GM19467 (cell line): Measurements from ENCODE around the gene FAM98B.

Experiments
- ATAC-seq: cut with Tn5 transposase; IDR thresholded peaks from one replicate; pipeline ENCODE4 v1.9.1; 2021; ENCODE audit warnings: mild to moderate bottlenecking, moderate library complexity; ENCODE audit not compliant: unreplicated experiment

Gene FAM98B

DNA sequence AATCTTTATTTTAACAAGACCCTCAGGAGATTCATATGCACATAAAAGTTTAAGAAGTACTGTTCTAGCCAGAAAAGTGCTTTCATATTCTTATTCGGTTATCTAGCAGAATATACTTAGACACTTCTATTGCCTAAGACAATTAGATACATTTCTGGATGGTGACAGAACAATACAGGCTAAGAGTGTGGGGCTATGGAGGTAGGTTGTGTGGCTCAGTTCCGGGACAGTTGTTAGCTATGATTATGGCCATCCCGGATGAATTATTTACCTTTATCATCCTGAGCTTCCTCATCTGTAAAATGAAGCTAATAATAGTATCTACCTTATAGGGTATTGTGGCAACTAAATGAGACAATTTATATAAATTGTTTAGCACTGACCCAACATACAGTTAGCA lies 6.6 kb downstream of the FAM98B start:
- no peak for ATAC-seq

DNA sequence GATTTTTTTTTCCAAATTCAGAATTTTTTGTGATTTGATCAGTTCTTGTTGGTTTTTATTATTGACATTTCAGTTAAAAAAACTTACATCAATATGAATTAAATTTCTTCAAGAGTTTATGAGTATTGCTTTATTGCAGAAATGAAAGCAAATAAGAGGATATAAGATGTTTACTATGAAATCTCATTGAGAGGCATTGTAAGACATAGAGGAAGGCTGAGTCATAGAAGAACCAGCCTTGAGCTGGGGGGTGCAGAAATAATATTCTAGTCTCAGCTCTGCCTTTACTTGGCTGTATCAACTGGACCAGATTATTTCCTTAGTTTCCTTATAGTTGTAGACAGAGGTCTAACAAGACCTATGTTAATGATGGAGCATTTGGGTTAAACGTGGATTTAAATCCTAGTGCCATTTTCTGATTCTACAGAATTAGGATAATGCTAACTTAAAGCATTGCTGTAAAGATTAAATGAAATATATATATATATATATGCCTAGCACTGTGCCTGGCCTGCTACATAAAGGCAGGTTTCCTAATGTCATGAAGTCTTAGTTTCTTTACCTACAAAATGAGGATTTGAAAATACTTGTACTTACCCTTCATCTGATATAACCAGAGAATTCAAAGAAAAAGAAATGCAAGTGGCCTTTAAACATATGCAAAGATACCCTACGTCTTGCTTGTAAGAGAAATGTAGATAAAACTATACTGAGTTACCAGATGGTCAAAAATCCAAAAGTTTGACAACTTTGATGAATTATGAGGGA lies 7.3 kb downstream of the FAM98B start:
- ATAC-seq: peak; percentile 60

DNA sequence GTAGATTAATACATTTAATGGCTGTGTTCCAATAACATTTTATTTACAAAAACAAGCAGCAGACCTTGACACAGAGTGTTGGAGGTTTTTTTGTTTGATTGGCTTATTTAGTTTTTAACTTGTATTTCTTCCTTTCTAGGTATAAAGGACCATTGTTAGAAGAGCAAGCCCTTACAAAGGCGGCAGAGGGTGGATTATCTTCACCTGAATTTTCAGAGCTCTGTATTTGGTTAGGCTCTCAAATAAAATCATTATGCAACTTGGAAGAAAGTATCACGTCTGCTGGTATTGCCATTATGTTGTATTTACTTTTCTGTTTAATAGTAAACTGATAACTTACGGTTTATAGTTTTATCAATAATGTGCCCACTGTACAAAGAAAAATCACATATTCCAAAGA lies 10.0 kb downstream of the FAM98B start:
- no peak for ATAC-seq

DNA sequence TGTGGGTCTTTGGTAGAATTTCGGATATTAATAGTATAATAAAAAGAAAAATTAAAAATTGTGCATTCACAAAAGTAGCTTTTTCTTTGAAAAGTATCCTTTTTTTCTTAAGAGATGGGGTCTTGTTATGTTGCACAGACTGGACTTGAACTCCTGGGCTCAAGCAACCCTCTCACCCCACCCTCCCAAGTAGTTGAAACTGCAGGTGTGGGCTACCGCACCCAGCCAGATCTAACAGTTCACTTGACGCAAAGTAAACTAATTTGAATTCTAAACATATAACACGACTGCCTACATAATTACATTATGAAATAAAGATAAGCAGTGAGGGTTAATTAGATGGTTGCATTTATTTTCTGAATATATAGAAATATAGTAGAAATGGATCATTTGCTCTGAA lies 10.7 kb downstream of the FAM98B start:
- no peak for ATAC-seq

DNA sequence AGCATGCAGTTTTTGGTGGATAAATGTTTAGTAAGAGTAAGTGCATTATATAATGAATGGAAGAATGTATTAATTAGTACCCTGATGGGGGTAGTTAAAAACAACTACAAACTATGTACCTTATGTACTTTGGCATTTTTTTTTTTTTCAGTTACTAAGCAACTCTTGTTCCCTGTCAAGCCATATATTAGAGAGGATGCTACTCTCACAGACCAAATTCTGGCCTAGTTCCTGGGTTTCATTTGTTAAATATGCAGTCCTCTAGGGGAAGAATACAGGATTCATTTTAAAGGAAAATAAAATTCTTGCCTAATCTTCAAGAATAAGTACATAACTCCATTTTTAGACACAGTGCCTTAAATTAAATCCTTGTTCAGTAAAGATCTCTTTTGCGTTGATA lies 16.9 kb downstream of the FAM98B start:
- no peak for ATAC-seq

DNA sequence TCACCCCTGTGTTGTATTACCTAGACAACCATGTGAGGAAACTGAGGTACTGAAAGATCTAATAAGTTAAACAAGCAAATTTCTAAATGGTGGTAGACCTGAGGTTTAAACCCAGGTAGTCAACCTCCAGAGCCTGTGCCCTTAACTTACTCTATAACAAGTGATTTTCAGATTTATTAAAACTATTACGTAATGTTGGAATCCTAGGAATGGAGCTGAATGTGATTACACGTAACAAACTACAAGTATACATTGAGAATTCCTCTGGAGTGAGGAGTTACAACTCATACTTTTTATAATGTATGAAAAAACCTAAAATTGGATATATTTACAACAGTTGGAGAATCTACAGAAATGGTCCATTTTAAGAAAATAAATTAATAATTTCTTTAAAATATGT lies 18.0 kb downstream of the FAM98B start:
- ATAC-seq: no peak

DNA sequence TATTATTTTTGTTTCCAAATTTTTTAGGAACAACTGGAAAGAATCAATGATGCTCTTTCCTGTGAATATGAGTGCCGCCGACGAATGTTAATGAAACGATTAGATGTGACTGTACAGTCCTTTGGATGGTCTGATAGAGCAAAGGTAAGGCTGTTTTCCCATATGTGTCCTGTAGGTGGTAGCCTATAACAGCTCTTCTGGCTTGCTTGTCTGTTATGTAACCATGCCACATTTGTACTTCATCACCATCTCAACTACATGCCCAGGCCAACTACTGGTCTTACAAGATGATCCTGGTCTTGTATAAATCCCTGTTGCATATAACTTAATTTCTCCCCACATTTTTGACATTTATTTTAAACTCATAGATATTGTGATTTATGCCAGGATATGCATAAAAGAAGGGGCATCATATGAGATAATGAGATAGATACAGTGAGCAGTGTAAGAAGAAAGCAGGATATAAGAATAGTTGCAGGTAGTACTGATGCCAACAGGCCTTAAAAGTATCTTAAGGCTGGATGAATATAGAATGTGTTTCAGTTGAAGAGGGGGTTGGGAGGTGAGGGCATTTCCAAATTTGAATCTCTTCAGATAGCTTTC lies 20.3 kb downstream of the FAM98B start:
- peak; percentile 92 for ATAC-seq

DNA sequence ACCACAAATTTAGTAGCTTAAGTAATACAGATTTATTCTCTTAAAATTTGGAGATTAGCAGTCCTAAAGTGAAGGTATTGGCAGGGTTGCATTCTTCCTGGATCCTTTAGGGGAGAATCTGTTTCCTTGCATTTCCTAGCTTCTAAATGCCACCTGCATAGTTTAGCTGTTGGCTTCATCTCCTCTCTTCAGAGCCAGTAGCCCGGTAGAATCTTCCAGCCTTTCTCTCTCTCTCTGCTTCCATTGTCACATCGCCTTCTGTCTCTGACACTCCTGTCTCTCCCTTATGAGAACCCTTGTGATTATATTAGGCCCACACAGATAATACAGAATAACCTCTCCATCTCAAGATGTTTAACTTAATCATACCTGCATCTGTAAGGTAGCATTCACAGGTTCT lies 21.4 kb downstream of the FAM98B start:
- ATAC-seq: no peak

DNA sequence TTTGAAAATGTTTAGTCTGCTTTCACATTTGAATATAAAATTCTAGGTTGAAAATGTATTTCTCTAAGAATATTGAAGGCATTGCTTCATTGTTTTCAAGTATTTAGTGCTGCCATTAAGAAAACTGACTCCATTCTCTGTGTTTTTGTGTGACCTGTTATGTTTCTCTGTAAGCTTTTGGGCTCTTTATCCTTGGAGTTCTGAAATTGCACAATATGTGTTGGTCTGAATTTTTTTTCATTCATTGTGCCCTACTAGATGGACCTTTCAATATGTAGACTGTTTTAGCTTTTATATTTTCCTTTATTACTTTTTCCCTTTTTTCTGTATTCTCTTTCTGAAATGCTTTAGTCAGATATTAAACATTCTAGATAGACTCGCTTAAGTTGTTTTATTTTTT lies 22.2 kb downstream of the FAM98B start:
- no peak for ATAC-seq

DNA sequence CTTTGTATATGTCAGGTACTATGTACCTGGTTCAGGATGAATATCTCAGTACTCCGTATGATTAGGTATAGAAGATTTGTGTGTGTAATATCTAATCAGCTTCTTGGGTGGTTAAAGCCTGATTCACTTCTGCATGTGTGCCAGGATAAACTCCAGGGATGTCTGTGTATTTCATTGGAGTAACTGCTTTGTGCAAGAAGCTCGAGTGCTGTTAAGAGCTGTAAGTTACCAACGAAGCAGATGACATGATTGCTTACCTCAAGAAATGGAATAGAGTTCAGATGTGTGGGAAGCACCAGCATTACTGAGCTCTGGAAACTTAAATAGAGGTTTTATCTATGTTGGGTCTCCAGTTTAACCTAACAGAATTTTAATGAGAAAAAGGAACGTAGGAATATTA lies 23.7 kb downstream of the FAM98B start:
- ATAC-seq: no peak

DNA sequence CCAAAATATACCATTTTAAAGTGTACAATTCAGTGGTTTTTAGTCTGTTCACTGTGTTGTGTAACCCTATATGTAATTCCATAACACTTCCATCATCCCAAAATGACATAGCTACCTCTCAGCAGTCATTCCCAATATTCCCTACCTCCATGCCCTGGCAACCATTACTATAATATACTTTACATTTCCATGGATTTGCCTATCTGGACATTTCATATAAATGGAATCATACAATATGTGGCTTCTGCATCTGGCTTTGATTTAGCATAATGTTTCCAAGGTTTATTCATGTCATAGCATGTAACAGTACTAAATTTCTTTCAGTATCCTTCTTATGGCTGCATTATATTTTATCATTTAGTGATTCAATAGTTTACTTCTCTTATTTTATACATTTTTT lies 25.3 kb downstream of the FAM98B start:
- ATAC-seq: no peak

DNA sequence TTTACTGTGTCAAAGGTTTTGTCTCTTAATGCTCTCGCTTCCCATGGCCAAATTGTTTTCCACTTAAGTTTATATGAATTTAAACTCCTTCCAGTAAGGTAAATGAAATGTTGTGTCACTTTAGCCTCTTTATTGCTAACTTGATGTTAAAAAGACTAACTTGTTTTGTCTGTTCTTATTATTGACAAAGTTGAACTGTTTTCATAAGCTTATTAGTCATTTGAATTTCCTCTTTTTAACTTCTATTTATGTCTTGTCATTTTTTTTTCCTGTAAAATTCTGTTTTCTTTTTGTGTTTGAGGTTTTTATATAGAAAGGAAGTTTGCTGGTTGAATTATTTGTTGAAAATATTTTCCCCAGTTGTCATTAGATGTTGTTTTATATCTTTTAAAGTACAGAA lies 25.8 kb downstream of the FAM98B start:
- ATAC-seq: no peak

DNA sequence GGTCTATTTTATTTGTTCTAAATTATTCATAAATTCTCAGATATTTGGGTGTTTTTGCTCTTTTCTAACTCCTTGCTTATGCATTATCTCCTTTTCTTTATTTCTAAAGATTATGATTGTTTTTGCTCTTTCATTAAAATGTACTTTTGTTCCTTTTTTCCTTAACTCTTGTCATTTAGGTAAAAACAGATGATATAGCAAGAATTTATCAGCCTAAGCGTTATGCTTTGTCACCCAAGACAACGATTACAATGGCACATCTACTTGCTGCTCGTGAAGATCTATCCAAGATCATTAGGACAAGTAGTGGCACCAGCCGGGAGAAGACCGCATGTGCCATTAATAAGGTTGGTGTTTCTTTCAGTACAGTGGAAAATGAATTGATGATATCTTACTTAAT lies 27.2 kb downstream of the FAM98B start:
- no peak for ATAC-seq

DNA sequence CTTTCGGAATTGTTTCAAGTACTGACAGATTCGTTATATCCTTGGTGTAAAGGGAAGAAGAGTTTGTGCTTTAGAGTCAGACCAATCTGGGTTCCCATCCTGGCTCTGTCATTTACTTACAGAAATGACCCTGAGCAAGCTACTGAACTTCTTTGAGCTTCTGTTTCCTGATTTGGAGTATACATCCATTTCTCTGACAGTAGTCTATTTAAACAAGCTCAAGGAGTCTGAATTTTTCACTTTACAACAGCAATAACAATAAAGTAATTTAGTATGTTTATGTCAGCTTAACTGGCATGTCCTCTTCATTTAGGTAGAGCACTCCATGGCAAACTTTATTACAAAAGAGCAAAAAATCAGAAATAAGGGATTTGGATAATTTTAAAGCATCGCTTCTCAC lies 27.8 kb downstream of the FAM98B start:
- no peak for ATAC-seq

DNA sequence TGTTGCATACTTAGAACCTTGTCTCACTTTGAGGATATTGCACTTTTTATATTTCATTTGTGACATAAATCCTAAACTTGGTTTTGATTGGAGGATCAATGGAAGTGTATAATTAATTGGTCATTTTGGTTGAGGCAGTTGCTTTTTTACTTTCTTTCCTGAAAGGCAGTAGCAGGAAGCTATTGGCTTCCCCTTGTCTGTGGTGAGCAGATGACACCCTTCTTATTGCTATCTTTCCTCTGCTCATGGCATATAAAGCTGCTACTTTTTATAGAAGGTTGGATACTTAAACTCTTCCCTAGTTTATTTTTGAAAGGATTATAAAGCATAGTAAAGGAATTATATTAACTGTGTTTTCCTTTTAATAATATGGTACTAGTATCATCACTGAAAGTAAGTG lies 28.6 kb downstream of the FAM98B start:
- no peak for ATAC-seq

DNA sequence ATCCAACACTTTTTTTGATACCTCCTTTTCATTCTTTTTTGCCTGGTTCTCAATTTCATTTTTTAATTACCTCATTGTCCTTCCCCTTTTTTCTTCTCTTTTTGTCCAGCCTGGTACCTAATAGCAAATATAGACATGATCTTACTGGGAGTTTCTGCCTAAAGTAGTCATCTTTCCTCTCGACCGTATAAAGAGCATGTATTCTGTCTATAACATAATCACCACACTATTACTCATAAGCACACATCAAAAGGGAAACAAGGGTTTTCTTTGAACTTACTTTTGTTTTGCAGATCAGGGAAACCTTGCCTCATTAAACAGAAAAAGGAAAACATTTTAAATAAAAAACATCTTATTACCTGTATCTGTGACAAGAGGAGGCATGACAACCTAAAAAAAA lies 33.0 kb downstream of the FAM98B start:
- no peak for ATAC-seq

DNA sequence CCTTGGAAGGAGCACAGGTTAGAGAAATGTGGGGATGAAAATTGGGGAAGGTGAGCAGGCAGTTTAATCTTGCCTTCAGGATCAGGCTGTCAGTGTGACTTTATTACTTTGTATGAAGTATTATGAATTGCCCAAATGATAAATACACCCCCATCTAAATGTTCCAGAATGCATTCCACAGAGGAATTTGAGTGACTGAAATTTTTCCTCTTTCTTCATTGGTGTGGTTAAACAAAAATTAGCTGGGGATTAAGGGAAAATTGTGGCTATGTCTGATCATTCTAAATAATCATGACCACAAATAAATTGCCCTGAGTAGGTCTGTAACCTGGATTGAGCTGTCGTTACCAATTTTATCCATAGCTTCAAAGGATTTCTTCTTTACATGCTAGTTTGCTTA lies 33.5 kb downstream of the FAM98B start:
- no peak for ATAC-seq

DNA sequence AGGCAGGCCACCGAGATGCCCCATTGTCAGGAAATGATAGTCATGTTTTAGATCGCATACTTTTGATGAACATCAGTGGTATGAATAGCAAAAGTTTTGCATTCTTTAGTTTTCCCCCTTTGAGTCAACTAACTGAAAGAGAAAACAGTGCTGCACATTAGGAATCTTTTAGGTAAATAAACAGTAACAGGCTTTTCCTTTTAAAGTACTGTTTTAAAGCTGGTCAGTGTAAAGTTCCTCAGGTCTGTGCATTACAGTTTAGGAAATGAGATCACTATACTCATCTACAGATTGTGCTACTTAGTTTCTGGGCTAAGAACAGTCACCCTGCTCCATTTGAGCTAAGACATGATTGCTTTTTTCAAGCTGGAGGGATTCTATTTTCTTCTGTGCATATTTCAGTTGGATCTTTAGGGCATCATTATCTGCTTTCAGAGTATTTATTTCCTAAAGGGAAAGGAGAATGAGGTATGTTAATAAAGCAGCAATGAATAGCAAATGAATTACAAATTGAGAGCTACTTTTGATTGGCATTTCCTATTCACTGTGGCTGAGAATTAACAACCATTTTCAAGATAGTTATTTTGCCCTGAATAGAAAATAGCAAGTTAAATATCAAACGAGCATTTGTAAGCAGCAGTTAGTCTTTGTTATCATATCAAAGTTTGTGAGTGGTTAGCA lies 36.5 kb downstream of the FAM98B start:
- ATAC-seq: no peak

DNA sequence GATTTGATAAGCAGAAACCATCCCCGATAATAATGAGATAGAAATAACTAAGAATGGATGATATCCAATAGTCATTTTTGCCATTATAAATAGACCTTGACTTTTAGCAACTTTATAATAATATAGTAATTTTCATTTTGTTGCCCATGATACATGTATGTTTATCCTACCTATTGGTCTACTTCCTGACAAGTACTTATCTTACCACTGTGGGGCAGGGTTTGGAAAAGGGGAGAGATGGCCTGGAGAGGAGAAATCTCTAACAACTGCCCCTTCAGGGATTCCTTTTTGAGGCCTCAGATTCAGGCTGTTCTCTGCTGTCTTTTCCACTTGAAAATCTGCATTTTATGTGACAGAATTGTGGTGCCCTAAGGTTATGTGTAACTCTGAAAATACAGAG lies 42.2 kb downstream of the FAM98B start:
- ATAC-seq: no peak

DNA sequence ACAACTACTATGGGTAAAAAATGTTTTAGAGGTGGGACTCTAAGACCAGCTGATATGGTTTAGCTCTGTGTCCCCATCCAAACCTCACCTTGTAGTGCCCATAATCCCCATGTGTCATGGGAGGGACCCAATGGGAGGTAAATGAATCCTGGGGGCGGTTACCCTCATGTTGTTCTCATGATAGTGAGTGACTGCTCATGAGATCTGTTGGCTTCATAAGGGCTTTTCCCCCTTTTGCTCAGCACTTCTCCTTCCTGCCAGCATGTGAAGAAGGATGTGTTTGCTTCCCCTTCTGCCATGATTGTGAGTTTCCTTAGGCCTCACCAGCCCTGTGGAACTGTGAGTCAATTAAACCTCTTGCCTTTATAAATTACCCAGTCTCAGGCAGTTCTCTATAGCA lies 45.7 kb downstream of the FAM98B start:
- no peak for ATAC-seq

DNA sequence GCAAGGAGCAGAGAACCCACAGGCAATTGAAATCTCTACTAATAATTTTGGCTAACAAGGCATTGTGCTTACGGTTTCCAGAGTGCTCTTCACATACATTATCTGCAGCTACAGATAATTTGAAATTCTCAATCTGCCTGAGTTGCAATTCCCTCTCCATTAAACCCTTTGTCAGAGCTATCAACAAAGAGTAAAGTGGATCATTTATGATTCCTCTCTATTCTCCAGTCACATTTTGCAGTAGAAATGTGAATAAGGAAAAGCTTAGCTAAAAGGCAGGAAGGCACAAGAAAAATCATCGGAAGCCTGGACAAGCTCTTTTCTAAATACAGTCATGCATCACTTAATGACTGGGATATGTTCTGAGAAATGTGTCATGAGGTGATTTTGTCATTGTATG lies 49.6 kb downstream of the FAM98B start:
- ATAC-seq: no peak

DNA sequence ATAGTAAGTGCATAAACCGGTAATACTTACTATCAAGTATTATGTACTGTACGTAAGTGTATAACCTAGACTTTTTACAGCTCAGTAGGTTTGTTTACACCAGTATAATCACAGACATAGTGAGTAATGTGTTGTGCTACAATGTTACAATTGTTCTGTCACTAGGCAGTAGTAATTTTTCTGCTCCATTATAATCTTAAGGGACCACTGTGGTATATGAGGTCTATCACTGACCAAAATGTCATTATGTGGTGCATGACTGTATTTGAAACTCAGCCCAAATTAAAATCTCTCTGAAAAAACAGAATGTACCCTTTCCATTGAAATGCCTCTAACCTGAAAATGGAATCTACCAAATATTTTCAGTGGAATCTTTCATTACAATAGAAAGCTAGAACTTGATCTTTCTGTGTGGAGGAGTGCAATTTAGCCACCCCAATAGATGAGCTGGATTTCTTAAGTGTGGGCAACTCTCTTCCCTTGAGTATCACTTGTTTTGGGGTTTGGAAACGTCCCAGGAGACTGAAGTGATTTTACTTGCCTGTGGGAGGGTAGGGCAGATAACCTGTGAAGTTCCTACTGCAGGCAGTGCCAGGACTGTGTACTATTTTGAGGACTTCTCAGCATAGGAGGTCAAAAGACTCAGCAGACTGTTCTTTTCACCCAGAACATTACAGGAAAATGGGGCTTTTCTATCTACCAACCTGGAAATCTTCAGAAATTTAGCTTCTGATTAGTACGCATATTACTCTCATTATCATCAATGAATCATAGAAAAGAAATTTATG lies 50.9 kb downstream of the FAM98B start:
- ATAC-seq: no peak
